Activated naive CD4-positive, alpha-beta T cell treated with anti-CD3 and anti-CD28 coated beads, Interleukin-2, amount 50 U/mL, for 24 hours (primary cell): ENCODE measurements around the gene MAFF.

ENCODE experiments used
- H3K27ac Mint-ChIP-seq: one replicate; pipeline ENCODE4 v1.8.0; 2021; ENCODE audit warnings: mild to moderate bottlenecking, mixed read lengths
- H3K27me3 Mint-ChIP-seq: one replicate; pipeline ENCODE4 v1.8.0; 2021; ENCODE audit warnings: mixed read lengths
- H3K36me3 Mint-ChIP-seq: one replicate; pipeline ENCODE4 v1.8.0; 2021; ENCODE audit warnings: mixed read lengths
- H3K4me1 Mint-ChIP-seq: one replicate; pipeline ENCODE4 v1.8.0; 2021; ENCODE audit warnings: mixed read lengths
- H3K4me3 Mint-ChIP-seq: one replicate; pipeline ENCODE4 v1.8.0; 2021; ENCODE audit warnings: mild to moderate bottlenecking, mixed read lengths
- H3K9me3 Mint-ChIP-seq: one replicate; pipeline ENCODE4 v1.8.0; 2021; ENCODE audit warnings: mixed read lengths

MAFF gene

GRCh38 chr22:38191055-38191454, 10.7 kb upstream of the MAFF start:
- no peaks in the 10 kb centered on the region for H3K9me3 Mint-ChIP-seq
- H3K36me3 Mint-ChIP-seq, result no peaks in the 10 kb centered on the region
- no peak overlapping the region for H3K27ac Mint-ChIP-seq
- H3K4me3 Mint-ChIP-seq, result no peak overlapping the region
- H3K27me3 Mint-ChIP-seq, result no peaks in the 10 kb centered on the region
- H3K4me1 Mint-ChIP-seq, result peaks cover 4% of the 10 kb centered on the region

GRCh38 chr22:38191731-38192474, 9.9 kb upstream of the MAFF start:
- Mint-ChIP-seq H3K27me3 (no peaks in the 10 kb centered on the region), H3K4me3 (no peak overlapping the region), H3K4me1 (peaks cover 4% of the 10 kb centered on the region), H3K9me3 (no peaks in the 10 kb centered on the region), H3K27ac (no peak overlapping the region), H3K36me3 (no peaks in the 10 kb centered on the region)

GRCh38 chr22:38192475-38192863, 9.3 kb upstream of the MAFF start:
- Mint-ChIP-seq H3K27me3 (no peaks in the 10 kb centered on the region), H3K4me3 (no peak overlapping the region), H3K36me3 (no peaks in the 10 kb centered on the region), H3K9me3 (no peaks in the 10 kb centered on the region), H3K27ac (no peak overlapping the region), H3K4me1 (peaks cover 4% of the 10 kb centered on the region)

- Mint-ChIP-seq H3K27me3 (no peaks in the 10 kb centered on the region), H3K27ac (no peak overlapping the region), H3K4me3 (no peak overlapping the region), H3K9me3 (no peaks in the 10 kb centered on the region), H3K4me1 (peaks cover 4% of the 10 kb centered on the region), H3K36me3 (no peaks in the 10 kb centered on the region)
Measured at GRCh38 chr22:38193580-38193979, 8.2 kb upstream of the MAFF start.

GRCh38 chr22:38196791-38197419, 4.9 kb upstream of the MAFF start:
- Mint-ChIP-seq H3K4me3 (no peak overlapping the region), H3K27me3 (no peaks in the 10 kb centered on the region), H3K27ac (no peak overlapping the region), H3K9me3 (no peaks in the 10 kb centered on the region), H3K4me1 (peaks cover 15% of the 10 kb centered on the region), H3K36me3 (no peaks in the 10 kb centered on the region)

- H3K9me3 Mint-ChIP-seq, result no peaks in the 10 kb centered on the region
- H3K27me3 Mint-ChIP-seq, result no peaks in the 10 kb centered on the region
- H3K27ac Mint-ChIP-seq, result no peak overlapping the region
- H3K4me3 Mint-ChIP-seq, result no peak overlapping the region
- H3K36me3 Mint-ChIP-seq, result no peaks in the 10 kb centered on the region
- peaks cover 32% of the 10 kb centered on the region for H3K4me1 Mint-ChIP-seq
Measured at GRCh38 chr22:38199826-38200559, 1.8 kb upstream of the MAFF start.

- Mint-ChIP-seq H3K4me3 (peak overlapping the region; percentile 78), H3K9me3 (no peaks in the 10 kb centered on the region), H3K27me3 (no peaks in the 10 kb centered on the region), H3K4me1 (peaks cover 32% of the 10 kb centered on the region), H3K36me3 (no peaks in the 10 kb centered on the region), H3K27ac (peak overlapping the region; percentile 89)
Measured at GRCh38 chr22:38201371-38201710, 453 bp upstream of the MAFF start.

- peak overlapping the region; percentile 86 for H3K4me3 Mint-ChIP-seq
- H3K27me3 Mint-ChIP-seq, result no peaks in the 10 kb centered on the region
Measured at GRCh38 chr22:38202437-38203089, 769 bp downstream of the MAFF start.

GRCh38 chr22:38203090-38203810, 1.5 kb downstream of the MAFF start:
- no peaks in the 10 kb centered on the region for H3K36me3 Mint-ChIP-seq
- H3K27ac Mint-ChIP-seq, result peak overlapping the region; percentile 41
- H3K4me1 Mint-ChIP-seq, result peaks cover 32% of the 10 kb centered on the region
- peak overlapping the region; percentile 86 for H3K4me3 Mint-ChIP-seq
- H3K27me3 Mint-ChIP-seq, result no peaks in the 10 kb centered on the region
- no peaks in the 10 kb centered on the region for H3K9me3 Mint-ChIP-seq

More at GRCh38 chr22:38202437-38203089, 769 bp downstream of the MAFF start:
- peak overlapping the region; percentile 41 for H3K27ac Mint-ChIP-seq
- no peaks in the 10 kb centered on the region for H3K9me3 Mint-ChIP-seq
- H3K36me3 Mint-ChIP-seq, result no peaks in the 10 kb centered on the region
- H3K4me1 Mint-ChIP-seq, result peaks cover 32% of the 10 kb centered on the region

GRCh38 chr22:38203855-38204514, 2.2 kb downstream of the MAFF start:
- H3K4me3 Mint-ChIP-seq, result peak overlapping the region; percentile 43
- no peaks in the 10 kb centered on the region for H3K27me3 Mint-ChIP-seq
- H3K27ac Mint-ChIP-seq, result no peak overlapping the region
- no peaks in the 10 kb centered on the region for H3K36me3 Mint-ChIP-seq
- H3K9me3 Mint-ChIP-seq, result no peaks in the 10 kb centered on the region
- peaks cover 32% of the 10 kb centered on the region for H3K4me1 Mint-ChIP-seq

- peak overlapping the region; percentile 3 for H3K4me3 Mint-ChIP-seq
- H3K4me1 Mint-ChIP-seq, result peaks cover 32% of the 10 kb centered on the region
Measured at GRCh38 chr22:38204784-38205183, 3.0 kb downstream of the MAFF start.

GRCh38 chr22:38205261-38206128, 3.7 kb downstream of the MAFF start:
- no peak overlapping the region for H3K4me3 Mint-ChIP-seq
- no peaks in the 10 kb centered on the region for H3K27me3 Mint-ChIP-seq
- H3K36me3 Mint-ChIP-seq, result no peaks in the 10 kb centered on the region
- no peaks in the 10 kb centered on the region for H3K9me3 Mint-ChIP-seq
- no peak overlapping the region for H3K27ac Mint-ChIP-seq
- H3K4me1 Mint-ChIP-seq, result peaks cover 32% of the 10 kb centered on the region

More at GRCh38 chr22:38204784-38205183, 3.0 kb downstream of the MAFF start:
- H3K36me3 Mint-ChIP-seq, result no peaks in the 10 kb centered on the region
- H3K27me3 Mint-ChIP-seq, result no peaks in the 10 kb centered on the region
- peak overlapping the region; percentile 69 for H3K27ac Mint-ChIP-seq
- no peaks in the 10 kb centered on the region for H3K9me3 Mint-ChIP-seq

- H3K27ac Mint-ChIP-seq, result no peak overlapping the region
- H3K27me3 Mint-ChIP-seq, result no peaks in the 10 kb centered on the region
- no peak overlapping the region for H3K4me3 Mint-ChIP-seq
Measured at GRCh38 chr22:38207898-38208432, 6.2 kb downstream of the MAFF start.

GRCh38 chr22:38208551-38208968, 6.8 kb downstream of the MAFF start:
- Mint-ChIP-seq H3K27ac (no peak overlapping the region), H3K27me3 (no peaks in the 10 kb centered on the region), H3K36me3 (no peaks in the 10 kb centered on the region), H3K4me1 (peaks cover 23% of the 10 kb centered on the region), H3K4me3 (no peak overlapping the region), H3K9me3 (no peaks in the 10 kb centered on the region)

More at GRCh38 chr22:38207898-38208432, 6.2 kb downstream of the MAFF start:
- H3K36me3 Mint-ChIP-seq, result no peaks in the 10 kb centered on the region
- H3K4me1 Mint-ChIP-seq, result peaks cover 22% of the 10 kb centered on the region
- no peaks in the 10 kb centered on the region for H3K9me3 Mint-ChIP-seq
